GM19025 (cell line): ENCODE results near the gene TCP10L.
"Not testable (repeated sequence)": the region's sequence is repeated elsewhere in the genome, so short reads cannot be mapped to it uniquely, and the experiment has no call there.

Experiments
- ATAC-seq: cut with Tn5 transposase; IDR thresholded peaks from one replicate; pipeline ENCODE4 v1.9.1; 2021; ENCODE audit warnings: mild to moderate bottlenecking, low read depth, moderate library complexity; ENCODE audit not compliant: unreplicated experiment

Gene TCP10L

GRCh38 chr21:32559006-32559610 lies 26.2 kb downstream of the TCP10L start:
- no peak for ATAC-seq

GRCh38 chr21:32558106-32558505 lies 27.2 kb downstream of the TCP10L start:
- ATAC-seq, result no peak

GRCh38 chr21:32554832-32555638 lies 30.3 kb downstream of the TCP10L start:
- no peak for ATAC-seq

- no peak for ATAC-seq
These were observed 35.4 kb downstream of the TCP10L start for GRCh38 chr21:32549886-32550285.

GRCh38 chr21:32549440-32549839 lies 35.9 kb downstream of the TCP10L start:
- ATAC-seq, result no peak

GRCh38 chr21:32548978-32549377 lies 36.3 kb downstream of the TCP10L start:
- ATAC-seq, result no peak

- no peak for ATAC-seq
These were observed 38.3 kb downstream of the TCP10L start for GRCh38 chr21:32547018-32547417.

- no peak for ATAC-seq
These were observed 39.3 kb downstream of the TCP10L start for GRCh38 chr21:32545948-32546441.

- ATAC-seq, result no peak
These were observed 40.6 kb downstream of the TCP10L start for GRCh38 chr21:32544697-32545096.

- ATAC-seq, result no peak
These were observed 41.3 kb downstream of the TCP10L start for GRCh38 chr21:32543975-32544374.

GRCh38 chr21:32543056-32543455 lies 42.3 kb downstream of the TCP10L start:
- not testable (repeated sequence) for ATAC-seq

GRCh38 chr21:32539378-32539777 lies 45.9 kb downstream of the TCP10L start:
- no peak for ATAC-seq

- no peak for ATAC-seq
These were observed 47.1 kb downstream of the TCP10L start for GRCh38 chr21:32538147-32538792.

GRCh38 chr21:32537569-32537881 lies 47.8 kb downstream of the TCP10L start:
- no peak for ATAC-seq

- ATAC-seq, result no peak
These were observed 49.7 kb downstream of the TCP10L start for GRCh38 chr21:32535612-32536011.

- ATAC-seq, result no peak
These were observed 51.2 kb downstream of the TCP10L start for GRCh38 chr21:32534113-32534512.

GRCh38 chr21:32533611-32534010 lies 51.7 kb downstream of the TCP10L start:
- ATAC-seq, result no peak

- ATAC-seq, result no peak
These were observed 52.3 kb downstream of the TCP10L start for GRCh38 chr21:32533053-32533452.

- ATAC-seq, result no peak
These were observed 52.7 kb downstream of the TCP10L start for GRCh38 chr21:32532636-32533035.

GRCh38 chr21:32531561-32531960 lies 53.8 kb downstream of the TCP10L start:
- not testable (repeated sequence) for ATAC-seq

- ATAC-seq, result not testable (repeated sequence)
These were observed 54.5 kb downstream of the TCP10L start for GRCh38 chr21:32530809-32531208.

- ATAC-seq, result no peak
These were observed 55.6 kb downstream of the TCP10L start for GRCh38 chr21:32529679-32530078.
